HepG2 (cell line): ENCODE results near the gene PIGZ. TPM values are rescaled to one million over a fixed set of nuclear protein-coding genes. Genes with fewer than 3 reads are reported as not detected.
A peak's percentile ranks its signal among the peaks of the same experiment; 100 is the strongest.

Experiments used
- CENPX ChIP-seq: sonication (generic); formaldehyde crosslinking; IDR thresholded peaks from 2 replicates; pipeline ENCODE4 v1.9.0; 2021; ENCODE audit warnings: mild to moderate bottlenecking, missing genetic modification reagents, moderate library complexity
- GFI1 ChIP-seq: sonication (generic); formaldehyde crosslinking; IDR thresholded peaks from 2 replicates; pipeline ENCODE4 v1.5.0; 2020; ENCODE audit warnings: missing genetic modification reagents, mild to moderate bottlenecking, borderline replicate concordance
- HMG20B ChIP-seq: conservative IDR thresholded peaks from 2 replicates; pipeline ENCODE4 v1.6.1; 2016; ENCODE audit warnings: missing genetic modification reagents, missing compliant biosample characterization
- MAFK ChIP-seq, 2 experiments: IDR thresholded peaks in 1 of 2; conservative IDR thresholded peaks in 1 of 2; 2 replicates each; pipeline ENCODE4 v1.6.1; 2011; ENCODE audit warnings: improper control_type of control experiment in 2 of 2, low read length in 2 of 2
- MXD3 ChIP-seq: IDR thresholded peaks from 2 replicates; pipeline ENCODE4 v1.6.1; 2016; ENCODE audit warnings: mild to moderate bottlenecking, missing biosample characterization, missing genetic modification reagents
- NCOR1 ChIP-seq: fragments of 200-600 bp; sonication (generic); IDR thresholded peaks from 2 replicates; pipeline ENCODE4 v1.7.0; 2017; ENCODE audit warnings: antibody characterized with exemption, low read length, borderline replicate concordance
- PLRG1 ChIP-seq: fragments of 450-650 bp; conservative IDR thresholded peaks from 2 replicates; pipeline ENCODE4 v1.6.1; 2016
- PRDM10 ChIP-seq: sonication (generic); formaldehyde crosslinking; IDR thresholded peaks from 2 replicates; pipeline ENCODE4 v1.4.0; 2020; ENCODE audit warnings: low read depth, missing genetic modification reagents
- SIX4 ChIP-seq: sonication (generic); formaldehyde crosslinking; IDR thresholded peaks from 2 replicates; pipeline ENCODE4 v1.4.0; 2020; ENCODE audit warnings: missing genetic modification reagents
- ZBTB26 ChIP-seq: IDR thresholded peaks from 2 replicates; pipeline ENCODE4 v1.6.1; 2016; ENCODE audit warnings: missing compliant biosample characterization, missing genetic modification reagents, borderline replicate concordance
- ZBTB42 ChIP-seq: sonication (generic); formaldehyde crosslinking; IDR thresholded peaks from 2 replicates; pipeline ENCODE4 v1.5.0; 2020; ENCODE audit warnings: mild to moderate bottlenecking, missing genetic modification reagents
- ZC3H13 ChIP-seq: sonication (generic); formaldehyde crosslinking; IDR thresholded peaks from 2 replicates; pipeline ENCODE4 v1.8.1; 2023; ENCODE audit warnings: mild to moderate bottlenecking, missing genetic modification reagents, moderate library complexity
- ZFP36L1 ChIP-seq: sonication (generic); formaldehyde crosslinking; IDR thresholded peaks from 2 replicates; pipeline ENCODE4 v1.8.0; 2022; ENCODE audit warnings: mild to moderate bottlenecking, missing genetic modification reagents, moderate library complexity
- ZMYM3 ChIP-seq: sonication (generic); formaldehyde crosslinking; IDR thresholded peaks from 2 replicates; pipeline ENCODE4 v1.5.1; 2020; ENCODE audit warnings: mild to moderate bottlenecking, missing genetic modification reagents
- ZNF337 ChIP-seq: sonication (generic); formaldehyde crosslinking; IDR thresholded peaks from 2 replicates; pipeline ENCODE4 v1.5.1; 2020; ENCODE audit warnings: missing genetic modification reagents, low read depth, mild to moderate bottlenecking, borderline replicate concordance
- ZNF598 ChIP-seq: sonication (generic); formaldehyde crosslinking; IDR thresholded peaks from 2 replicates; pipeline ENCODE4 v1.5.1; 2020; ENCODE audit warnings: mild to moderate bottlenecking, missing genetic modification reagents, borderline replicate concordance
- ZNF775 ChIP-seq: sonication (generic); formaldehyde crosslinking; IDR thresholded peaks from 2 replicates; pipeline ENCODE4 v1.4.0; 2020; ENCODE audit warnings: missing genetic modification reagents, mild to moderate bottlenecking, moderate library complexity, borderline replicate concordance
- polyA plus RNA-seq, 8 experiments: library from polyadenylated mRNA; depleted of rRNA in 3 of 8; stranded (reverse) in 7 of 8; unstranded in 1 of 8; fragments of >200 nt; fragmentation: Illumina TruSeq in 4 of 8; extraction: Trizol in 4 of 8; gene quantifications; 2 replicates each; pipeline versions ENCODE4 v1.2.1 to v1.2.3, GENCODE V29; 2011 to 2016; ENCODE audit warnings: low read depth in 4 of 8, missing spikeins in 1 of 8, mixed read lengths in 1 of 8; ENCODE audit not compliant: insufficient read depth in 1 of 8
- total RNA-seq, 5 experiments: library from RNA; depleted of rRNA; stranded (reverse); fragments of >200 nt; fragmentation: Illumina TruSeq; extraction: Trizol; gene quantifications; 2 replicates each; pipeline ENCODE4 v1.2.3, GENCODE V29; 2016; ENCODE audit warnings: low read depth in 1 of 5
- TF ChIP-seq, protein P1 (sequence below): sonication (generic); formaldehyde crosslinking; IDR thresholded peaks from 2 replicates; pipeline ENCODE4 v1.8.1; 2023; ENCODE audit warnings: mild to moderate bottlenecking, missing genetic modification reagents
- TF ChIP-seq, protein P2 (sequence below), 2 experiments: IDR thresholded peaks; 2 replicates each; pipeline ENCODE4 v1.6.1; 2011 to 2012; ENCODE audit warnings: low read length in 2 of 2, borderline replicate concordance in 1 of 2, low read depth in 1 of 2, mild to moderate bottlenecking in 1 of 2, moderate library complexity in 1 of 2

Gene PIGZ
- total and polyA plus RNA-seq, 2 of the 13 experiments (the other 11 are each of a cell fraction or from before 2014, with no cell fraction given) = 4.7 to 60.5 TPM

DNA sequence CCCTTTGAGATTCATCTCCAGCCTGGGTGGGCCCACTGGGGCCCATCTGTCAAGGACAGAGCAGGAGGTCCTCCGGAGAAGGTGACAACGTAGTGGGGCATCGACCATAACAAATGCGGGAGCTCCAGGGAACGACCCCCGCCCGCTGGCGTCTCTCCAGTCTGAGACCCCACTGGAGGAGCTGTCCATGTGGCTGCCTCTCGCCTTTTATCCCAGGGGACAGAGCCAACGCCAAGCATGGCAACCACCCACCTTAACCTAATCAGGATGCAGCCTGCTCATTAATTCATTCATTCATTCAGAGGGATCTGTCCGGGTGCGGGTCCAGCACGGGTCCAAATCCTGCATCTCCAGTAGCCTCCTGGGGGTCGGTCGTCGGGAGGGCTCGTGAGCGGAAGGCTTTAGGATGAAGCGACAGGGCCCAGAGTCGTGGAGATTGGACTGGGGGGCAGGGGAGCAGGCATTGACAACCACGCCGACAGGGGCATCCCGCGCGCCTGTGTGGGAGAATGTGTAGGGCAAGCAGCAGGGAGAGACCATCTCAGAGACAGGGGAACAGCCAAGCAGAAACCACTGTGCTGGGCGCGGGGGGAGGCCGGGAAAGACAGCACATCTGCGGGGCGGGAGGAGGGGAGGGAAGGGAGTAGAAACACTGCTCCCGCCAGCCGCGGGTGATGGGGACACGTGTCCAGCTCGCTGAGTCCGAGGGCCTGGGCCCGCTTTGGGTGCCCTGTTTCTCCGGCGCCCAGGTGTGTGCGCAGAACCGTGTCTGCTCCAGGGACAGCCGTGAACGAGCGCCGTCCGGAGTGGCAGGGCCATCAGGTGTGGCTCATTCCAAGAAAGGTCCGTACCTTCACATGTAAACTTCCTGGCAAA, 1.9 kb downstream of the PIGZ start (continued):
- TF ChIP-seq PRDM10 (CRISPR knock-in tag) = peak; percentile 91
- TF ChIP-seq SIX4 (CRISPR knock-in tag) = no peak
- no peak for TF ChIP-seq NCOR1
- TF ChIP-seq MAFK (conservative IDR thresholded peaks at IDR 0.05 in 1 of 2, IDR thresholded peaks at IDR 0.05 in 1 of 2; ENCODE audit: low read length in 2 of 2) = no peak
- TF ChIP-seq, protein P1, sequence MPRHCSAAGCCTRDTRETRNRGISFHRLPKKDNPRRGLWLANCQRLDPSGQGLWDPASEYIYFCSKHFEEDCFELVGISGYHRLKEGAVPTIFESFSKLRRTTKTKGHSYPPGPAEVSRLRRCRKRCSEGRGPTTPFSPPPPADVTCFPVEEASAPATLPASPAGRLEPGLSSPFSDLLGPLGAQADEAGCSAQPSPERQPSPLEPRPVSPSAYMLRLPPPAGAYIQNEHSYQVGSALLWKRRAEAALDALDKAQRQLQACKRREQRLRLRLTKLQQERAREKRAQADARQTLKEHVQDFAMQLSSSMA (CRISPR knock-in tag) = no peak
- no peak for TF ChIP-seq ZBTB26 (CRISPR knock-in tag)
- TF ChIP-seq ZNF598 (CRISPR knock-in tag) = peak; percentile 17; the same call in 1 of the 2 replicates
- no peak for TF ChIP-seq MXD3 (CRISPR knock-in tag)
- TF ChIP-seq ZFP36L1 (CRISPR knock-in tag) = no peak
- TF ChIP-seq PLRG1 = no peak
- TF ChIP-seq ZNF337 = no peak
- TF ChIP-seq CENPX (CRISPR knock-in tag) = no peak
- no peak for TF ChIP-seq ZNF775 (CRISPR knock-in tag)
- TF ChIP-seq ZBTB42 (CRISPR knock-in tag) = no peak
- no peak for TF ChIP-seq GFI1
- peak; percentile 17; the same call in 1 of the 2 replicates for TF ChIP-seq ZMYM3
- peak; percentile 73; the same call in 1 of the 2 replicates for TF ChIP-seq ZC3H13 (CRISPR knock-in tag)
- TF ChIP-seq, protein P2, sequence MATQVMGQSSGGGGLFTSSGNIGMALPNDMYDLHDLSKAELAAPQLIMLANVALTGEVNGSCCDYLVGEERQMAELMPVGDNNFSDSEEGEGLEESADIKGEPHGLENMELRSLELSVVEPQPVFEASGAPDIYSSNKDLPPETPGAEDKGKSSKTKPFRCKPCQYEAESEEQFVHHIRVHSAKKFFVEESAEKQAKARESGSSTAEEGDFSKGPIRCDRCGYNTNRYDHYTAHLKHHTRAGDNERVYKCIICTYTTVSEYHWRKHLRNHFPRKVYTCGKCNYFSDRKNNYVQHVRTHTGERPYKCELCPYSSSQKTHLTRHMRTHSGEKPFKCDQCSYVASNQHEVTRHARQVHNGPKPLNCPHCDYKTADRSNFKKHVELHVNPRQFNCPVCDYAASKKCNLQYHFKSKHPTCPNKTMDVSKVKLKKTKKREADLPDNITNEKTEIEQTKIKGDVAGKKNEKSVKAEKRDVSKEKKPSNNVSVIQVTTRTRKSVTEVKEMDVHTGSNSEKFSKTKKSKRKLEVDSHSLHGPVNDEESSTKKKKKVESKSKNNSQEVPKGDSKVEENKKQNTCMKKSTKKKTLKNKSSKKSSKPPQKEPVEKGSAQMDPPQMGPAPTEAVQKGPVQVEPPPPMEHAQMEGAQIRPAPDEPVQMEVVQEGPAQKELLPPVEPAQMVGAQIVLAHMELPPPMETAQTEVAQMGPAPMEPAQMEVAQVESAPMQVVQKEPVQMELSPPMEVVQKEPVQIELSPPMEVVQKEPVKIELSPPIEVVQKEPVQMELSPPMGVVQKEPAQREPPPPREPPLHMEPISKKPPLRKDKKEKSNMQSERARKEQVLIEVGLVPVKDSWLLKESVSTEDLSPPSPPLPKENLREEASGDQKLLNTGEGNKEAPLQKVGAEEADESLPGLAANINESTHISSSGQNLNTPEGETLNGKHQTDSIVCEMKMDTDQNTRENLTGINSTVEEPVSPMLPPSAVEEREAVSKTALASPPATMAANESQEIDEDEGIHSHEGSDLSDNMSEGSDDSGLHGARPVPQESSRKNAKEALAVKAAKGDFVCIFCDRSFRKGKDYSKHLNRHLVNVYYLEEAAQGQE (IDR thresholded peaks at IDR 0.05; ENCODE audit: borderline replicate concordance in 1 of 2, low read depth in 1 of 2, low read length in 2 of 2) = no peak
- no peak for TF ChIP-seq HMG20B (CRISPR knock-in tag)
